Endometrial microvascular endothelial cells (primary cell): ENCODE results near the gene QPCT. TPM values are rescaled to one million over a fixed set of nuclear protein-coding genes. Genes with fewer than 3 reads are reported as not detected.

Experiments
- in situ Hi-C: cut with HindIII; loops from 2 replicates; pipeline ENCODE4 v1.10.0; 2017; ENCODE audit warnings: low sequenced_read_pairs, low pct_unique_long_range_greater_than_20kb; ENCODE audit errors: inconsistent ontology term
- total RNA-seq: library from RNA; depleted of rRNA; stranded (reverse); fragments of >200 nt; gene quantifications from one replicate; pipeline ENCODE4 v1.2.3, GENCODE V29; 2015; ENCODE audit errors: inconsistent ontology term

The QPCT gene
- total RNA-seq, 1 donor from 2014 or later: 25.2 TPM

GRCh38 chr2:37414470-37414949, 70.1 kb downstream of the QPCT start:
- in situ Hi-C loops: loop anchor here (25.0 kb wide), 1 partner anchor 473 kb away; no protein-coding TSS in a partner anchor

- in situ Hi-C loops: loop anchor here (25.0 kb wide), 1 partner anchor 472 kb away; no protein-coding TSS in a partner anchor
Observed at GRCh38 chr2:37415128-37415820, 70.8 kb downstream of the QPCT start.

- in situ Hi-C loops: loop anchor here (25.0 kb wide), 1 partner anchor 470 kb away; no protein-coding TSS in a partner anchor
Observed at GRCh38 chr2:37417321-37417720, 72.9 kb downstream of the QPCT start.

- in situ Hi-C loops: loop anchor here (25.0 kb wide), 1 partner anchor 468 kb away; no protein-coding TSS in a partner anchor
Observed at GRCh38 chr2:37418956-37419355, 74.5 kb downstream of the QPCT start.

GRCh38 chr2:37421686-37422085, 77.3 kb downstream of the QPCT start:
- in situ Hi-C loops: loop anchor here (25.0 kb wide), 1 partner anchor 466 kb away; no protein-coding TSS in a partner anchor

GRCh38 chr2:37422816-37423215, 78.4 kb downstream of the QPCT start:
- in situ Hi-C loops: loop anchor here (25.0 kb wide), 1 partner anchor 464 kb away; no protein-coding TSS in a partner anchor

Other genes starting within 250 kb of the QPCT start
- gene EIF2AK2, start 187.7 kb upstream of the QPCT start, total RNA-seq: 24.8 TPM
- not detected for gene SULT6B1, start 156.0 kb upstream of the QPCT start, total RNA-seq
- 18.9 TPM for gene CEBPZOS, start 148.1 kb upstream of the QPCT start, total RNA-seq
- 35.7 TPM for gene CEBPZ, start 113.0 kb upstream of the QPCT start, total RNA-seq
- 11.2 TPM for gene NDUFAF7, start 113.0 kb upstream of the QPCT start, total RNA-seq
- gene PRKD3, start 19.8 kb upstream of the QPCT start, total RNA-seq: 49.6 TPM